ENCODE data around the gene XIRP2. TPM values are rescaled to one million over a fixed set of nuclear protein-coding genes. Genes with fewer than 3 reads are reported as not detected.

XIRP2 gene
- total RNA-seq, 2 donors from 2014 or later = 0.06 to 3.1 TPM

GRCh38 chr2:167297292-167297691 is 409.0 kb downstream of the XIRP2 start:
- Histone ChIP-seq H3K27ac (no peak overlapping the region), H3K36me3 (no peaks in the 10 kb centered on the region), H3K4me3 (no peak overlapping the region), H3K4me1 (replicated peaks) (no peaks in the 10 kb centered on the region), H3K27me3 (replicated peaks; ENCODE audit: insufficient read depth) (peaks cover 5% of the 10 kb centered on the region), H3K9me3 (no peaks in the 10 kb centered on the region)
- TF ChIP-seq CTCF (IDR thresholded peaks at IDR 0.05) (no peak), POLR2AphosphoS5 (IDR thresholded peaks at IDR 0.05) (no peak), POLR2A (IDR thresholded peaks at IDR 0.05) (no peak)
- no peak for DNase-seq (ENCODE audit: low spot score)
- WGBS = 96% methylated on average over 1 of the region's 1 CpG
- intact Hi-C loops (cut with DNase I) = no loop called here

- peaks cover 5% of the 10 kb centered on the region for H3K27me3 ChIP-seq (replicated peaks; ENCODE audit: insufficient read depth)
- H3K27ac ChIP-seq = no peak overlapping the region
- no peak overlapping the region for H3K4me3 ChIP-seq
- H3K4me1 ChIP-seq (replicated peaks) = no peaks in the 10 kb centered on the region
- no peak for TF ChIP-seq POLR2AphosphoS5 (IDR thresholded peaks at IDR 0.05)
- no peaks in the 10 kb centered on the region for H3K36me3 ChIP-seq
- intact Hi-C loops (cut with DNase I) = no loop called here
- H3K9me3 ChIP-seq = no peaks in the 10 kb centered on the region
- 73% methylated on average over 1 of the region's 1 CpG for WGBS
- no peak for DNase-seq (ENCODE audit: low spot score)
These were observed 409.7 kb downstream of the XIRP2 start for GRCh38 chr2:167298017-167298416.

Measured in prostate gland (tissue), 2 donors.